Astrocyte of the hippocampus (primary cell): ENCODE results near the gene CAB39.

Source experiments
- DNase-seq: peaks from one replicate; pipeline ENCODE4 v3.0.0; 2011; ENCODE audit warnings: low read depth, low spot score

The CAB39 gene

DNA sequence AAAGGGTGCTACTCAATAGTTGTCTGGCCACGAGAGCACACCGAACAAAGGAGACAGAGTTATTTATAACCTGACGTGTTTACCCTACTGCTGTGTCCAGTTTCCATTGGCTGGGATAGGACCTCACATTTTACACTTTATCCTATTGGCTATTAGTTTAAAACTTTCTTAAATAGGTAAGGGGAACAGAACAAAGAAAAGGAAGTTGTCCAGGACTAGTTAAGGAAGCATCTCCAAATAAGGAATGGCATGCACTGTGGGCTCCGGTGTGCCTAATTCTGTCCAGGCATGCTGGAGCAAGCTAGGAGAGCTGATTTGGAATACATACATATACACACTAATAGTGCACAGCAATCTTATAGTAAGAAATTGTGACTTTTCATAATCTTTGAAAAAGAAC, 72.2 kb downstream of the CAB39 start:
- peak; percentile 35 for DNase-seq

DNA sequence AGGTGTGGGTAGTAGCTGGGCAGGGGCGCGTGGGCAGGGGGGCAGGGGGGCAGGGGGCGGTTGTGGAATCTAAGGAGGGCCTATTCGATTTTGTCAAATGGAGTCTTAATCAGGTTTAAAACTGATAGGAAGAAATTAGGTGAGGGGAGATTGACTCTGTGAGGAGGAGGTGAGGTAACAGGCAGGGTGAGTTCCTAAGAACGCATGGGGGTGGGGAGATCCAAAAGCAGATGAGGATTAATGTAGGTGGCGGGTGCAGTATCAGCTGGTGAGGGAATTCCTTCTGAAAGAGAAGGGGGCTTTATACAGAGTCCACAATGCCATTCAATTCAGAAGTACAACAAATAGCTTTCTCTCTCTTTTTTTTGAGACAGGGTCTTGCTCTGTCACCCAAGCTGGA, 72.7 kb downstream of the CAB39 start:
- DNase-seq: no peak

DNA sequence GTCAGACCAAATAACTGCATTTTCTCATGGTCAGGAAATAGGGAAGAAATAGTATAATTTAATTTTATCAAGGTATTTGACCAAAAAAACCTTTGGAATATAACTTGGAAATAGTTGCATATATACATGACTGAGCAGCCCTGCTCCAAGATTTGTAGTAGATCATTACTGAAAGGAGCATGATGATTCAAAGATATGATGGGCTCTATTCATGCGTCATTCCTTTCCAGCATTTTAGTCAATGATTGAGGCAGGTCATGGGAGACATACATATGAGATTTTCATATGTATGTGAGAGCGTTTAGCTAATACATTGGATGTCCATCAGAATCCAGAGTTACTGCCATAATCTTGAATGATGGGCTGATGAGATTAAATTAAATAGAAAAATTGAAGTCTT, 74.5 kb downstream of the CAB39 start:
- no peak for DNase-seq

DNA sequence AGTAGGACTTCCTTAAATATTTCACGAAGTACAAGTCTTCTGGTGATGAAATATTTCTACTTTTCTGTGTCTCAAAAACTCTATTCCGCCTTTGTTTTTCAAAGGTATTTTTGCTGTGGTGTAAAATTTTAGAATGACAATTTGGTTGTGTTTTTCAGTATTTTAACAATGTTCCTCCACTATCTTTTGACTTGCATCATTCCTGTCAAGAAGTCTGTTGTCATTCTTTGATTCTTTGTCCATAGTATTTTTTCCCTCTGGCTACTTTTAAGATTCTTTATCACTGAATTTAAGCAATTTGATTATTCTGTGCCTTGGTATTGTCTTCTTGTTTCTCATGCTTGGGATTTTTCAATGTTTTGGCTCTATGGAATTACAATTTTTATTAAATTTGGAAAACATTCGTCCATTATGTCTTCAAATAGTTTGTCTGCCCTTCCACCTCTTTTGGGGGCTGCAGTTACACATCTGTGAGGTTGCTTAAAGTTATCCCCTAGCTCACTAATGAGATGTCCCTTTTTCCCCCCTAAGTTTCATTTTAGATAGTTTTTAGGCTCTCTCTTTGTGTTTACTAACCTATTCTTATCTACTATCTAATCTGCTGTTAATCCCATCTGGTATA, 76.0 kb downstream of the CAB39 start:
- DNase-seq: no peak

DNA sequence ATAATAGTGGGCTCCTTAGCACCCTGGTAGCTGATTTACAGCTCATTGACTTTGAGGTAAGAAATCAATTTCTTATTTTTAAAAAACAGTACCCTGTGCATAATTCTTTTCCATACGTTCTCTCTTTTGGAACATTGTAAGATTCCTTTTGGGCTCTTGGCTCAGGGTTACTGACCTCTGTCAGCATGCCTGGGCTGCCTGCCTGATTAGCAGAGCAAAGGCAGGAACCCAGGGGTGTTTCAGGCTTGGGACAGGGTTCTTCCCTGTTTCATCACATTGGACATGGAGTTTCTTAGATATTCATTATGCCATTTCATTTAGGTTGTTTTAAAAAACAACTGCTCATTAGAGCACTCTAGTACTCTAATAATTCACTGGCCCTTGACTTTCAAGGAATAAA, 78.3 kb downstream of the CAB39 start:
- DNase-seq: no peak

DNA sequence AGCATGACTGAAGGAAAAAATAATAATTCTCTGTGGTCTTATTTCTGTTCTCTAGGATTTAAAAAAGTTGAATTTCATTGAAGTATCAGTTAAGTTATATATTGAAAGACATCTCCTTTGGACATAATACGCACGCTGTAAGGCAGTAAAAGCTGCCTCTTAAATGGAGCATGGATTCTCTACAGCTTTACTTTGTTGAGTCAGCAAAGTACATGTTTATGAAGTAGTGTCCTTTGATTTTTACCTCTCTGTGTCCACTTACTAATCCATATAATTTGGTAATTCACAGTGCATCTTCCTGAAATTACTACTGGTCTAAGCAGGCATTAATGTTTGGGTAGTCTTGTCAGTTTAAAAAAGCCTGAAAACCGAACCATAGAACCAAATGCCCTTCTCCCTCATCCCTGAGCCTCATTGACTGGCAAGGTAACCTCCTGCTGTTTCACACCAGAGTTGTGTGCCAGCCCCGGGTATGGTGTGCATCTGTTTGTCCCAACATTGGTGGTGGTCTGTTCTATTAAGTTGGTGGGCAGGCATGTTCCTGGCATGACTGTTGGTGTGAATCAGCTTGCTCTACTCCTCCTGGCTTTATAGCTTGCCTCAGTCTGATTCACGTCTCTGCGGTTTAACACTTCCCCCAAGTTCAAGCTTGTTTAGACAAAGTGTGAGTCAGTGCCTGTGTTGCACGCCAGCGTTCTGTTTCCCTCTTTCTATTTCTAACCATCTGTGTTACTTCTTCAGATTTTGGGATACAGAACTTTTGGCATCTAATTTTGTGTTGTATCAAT, 81.1 kb downstream of the CAB39 start:
- DNase-seq: peak; percentile 97

DNA sequence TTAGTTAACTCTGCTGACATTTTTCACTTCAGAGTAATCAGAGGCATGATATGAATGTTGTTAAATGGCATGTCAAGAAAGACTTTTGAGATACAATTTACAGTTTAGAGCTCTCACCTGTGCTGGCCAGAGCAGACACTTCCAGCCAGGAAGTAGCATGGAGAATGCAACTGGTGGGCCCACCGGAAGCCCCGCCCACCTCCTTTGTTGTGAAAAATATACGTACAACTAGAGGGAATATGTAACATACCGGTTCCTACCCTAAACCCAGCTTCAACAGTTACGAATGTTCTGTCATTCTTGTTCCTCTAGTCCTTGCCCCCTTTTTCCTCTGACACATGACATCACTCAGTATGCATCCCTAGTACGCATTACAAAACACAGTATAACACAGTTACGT, 81.9 kb downstream of the CAB39 start:
- DNase-seq: peak; percentile 43

DNA sequence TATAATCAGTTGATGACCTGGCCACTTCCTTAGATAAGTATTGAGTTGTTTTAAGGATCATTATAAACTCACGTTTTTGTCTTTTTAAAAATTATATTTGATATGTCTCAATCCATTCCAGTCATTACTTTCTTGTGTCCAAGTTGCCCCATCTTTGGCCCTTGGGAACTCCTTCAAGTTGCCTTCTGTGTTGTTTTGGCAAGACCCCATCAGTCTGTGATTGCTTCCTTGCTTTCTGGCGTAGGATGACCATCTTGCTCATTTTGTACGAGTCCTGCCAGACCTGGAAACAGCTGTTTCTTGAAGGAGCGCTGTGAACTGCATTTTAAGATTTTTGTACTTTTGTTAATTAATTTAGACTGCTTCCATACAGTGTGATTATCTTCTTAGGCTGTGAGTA, 83.2 kb downstream of the CAB39 start:
- no peak for DNase-seq

DNA sequence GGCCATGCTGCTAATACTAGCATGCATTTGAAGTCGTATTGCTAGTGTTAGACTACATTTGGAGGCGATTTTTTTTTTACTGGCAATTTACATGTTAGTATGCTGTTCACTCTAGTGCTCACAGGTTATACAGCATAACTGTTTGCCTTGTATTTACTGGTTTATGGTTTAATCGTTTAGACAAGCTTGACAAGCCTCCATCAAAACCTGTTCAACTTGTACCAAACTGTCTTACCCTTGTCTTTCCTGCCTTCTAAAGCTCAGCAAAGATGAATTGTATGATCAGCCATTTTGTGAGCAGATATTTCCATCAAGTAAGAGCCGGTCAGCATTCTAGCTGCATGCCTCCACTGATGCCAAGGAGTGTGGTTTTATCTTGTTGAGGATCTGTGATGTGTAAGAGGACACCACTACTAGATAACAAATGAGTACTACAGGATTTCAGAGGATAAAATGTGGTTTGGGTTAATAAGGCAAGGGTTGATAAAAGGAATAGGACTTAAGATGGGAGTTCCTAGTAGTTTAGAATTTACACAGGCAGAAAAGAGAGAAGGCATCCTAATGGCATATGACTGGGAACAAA, 83.7 kb downstream of the CAB39 start:
- DNase-seq: peak; percentile 55

DNA sequence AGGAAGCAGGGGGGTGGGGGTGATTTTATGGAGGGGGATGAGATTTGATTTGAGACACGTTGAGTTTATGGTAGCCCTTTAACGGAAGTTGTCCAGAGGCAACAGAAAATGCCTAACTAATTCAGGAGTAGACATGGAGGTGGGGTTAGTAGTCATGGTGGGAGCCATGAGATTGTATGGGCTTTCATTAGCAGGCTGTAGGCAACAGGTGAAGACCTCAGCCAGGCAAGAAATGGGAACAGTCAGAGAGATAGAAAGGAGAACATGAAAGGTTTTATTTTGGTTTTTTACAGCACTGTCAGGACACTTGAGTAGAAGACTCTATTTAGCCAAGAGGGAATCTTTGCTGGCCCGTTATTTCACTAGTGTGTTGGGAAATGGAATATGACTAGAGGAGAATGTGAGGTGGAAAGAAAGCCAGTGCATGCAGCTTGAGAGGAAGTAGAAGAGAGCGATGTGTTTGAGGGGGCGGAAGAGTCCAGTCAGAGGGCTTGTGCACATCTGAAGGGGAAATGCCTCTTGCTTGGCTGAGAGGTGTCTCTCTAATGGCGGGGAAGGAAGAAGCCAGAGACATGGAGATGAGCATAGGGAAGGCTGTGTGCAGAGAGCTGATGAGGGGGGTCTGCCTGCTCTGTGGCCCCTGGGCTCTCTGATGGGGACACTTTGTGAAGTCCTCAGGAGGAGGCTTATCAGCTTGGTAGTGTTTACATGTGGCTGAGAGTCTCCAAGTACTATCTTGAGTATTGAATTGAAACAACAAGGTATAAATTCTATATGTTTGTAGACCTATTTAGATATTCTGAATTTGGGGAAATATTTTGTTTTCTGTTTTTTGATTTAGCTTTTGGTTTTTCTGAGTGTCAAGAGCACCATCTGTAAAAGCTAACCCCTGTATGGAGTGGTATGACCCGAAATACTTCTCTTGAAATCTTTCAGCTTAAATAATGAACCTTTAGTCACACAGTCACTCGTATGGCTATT, 85.2 kb downstream of the CAB39 start:
- DNase-seq: no peak

DNA sequence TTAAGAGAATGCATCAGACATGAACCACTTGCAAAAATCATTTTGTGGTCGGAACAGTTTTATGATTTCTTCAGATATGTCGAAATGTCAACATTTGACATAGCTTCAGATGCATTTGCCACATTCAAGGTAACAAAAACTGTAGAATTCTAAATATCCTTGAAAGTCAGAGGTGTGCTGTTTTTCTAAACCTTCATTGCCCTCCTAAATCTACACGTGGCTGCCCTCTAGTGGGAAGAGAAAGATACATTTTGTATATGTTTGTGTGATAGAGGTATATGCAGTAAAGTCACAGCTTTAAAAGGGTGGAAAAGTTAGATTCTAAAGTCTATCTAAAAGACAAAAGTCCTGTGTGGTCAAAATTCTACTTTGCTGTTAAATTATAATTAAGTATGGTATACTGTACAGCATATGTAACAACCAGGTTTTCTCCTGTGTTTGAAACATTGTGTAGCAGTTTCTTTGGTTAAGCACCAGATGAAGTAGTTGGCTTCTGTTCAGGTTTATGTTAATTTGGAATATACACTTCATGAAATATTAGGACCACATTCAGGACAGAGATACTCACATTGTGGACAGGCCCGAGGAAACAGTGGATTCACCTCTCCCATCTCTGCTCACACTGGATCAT, 86.2 kb downstream of the CAB39 start:
- peak; percentile 80 for DNase-seq

DNA sequence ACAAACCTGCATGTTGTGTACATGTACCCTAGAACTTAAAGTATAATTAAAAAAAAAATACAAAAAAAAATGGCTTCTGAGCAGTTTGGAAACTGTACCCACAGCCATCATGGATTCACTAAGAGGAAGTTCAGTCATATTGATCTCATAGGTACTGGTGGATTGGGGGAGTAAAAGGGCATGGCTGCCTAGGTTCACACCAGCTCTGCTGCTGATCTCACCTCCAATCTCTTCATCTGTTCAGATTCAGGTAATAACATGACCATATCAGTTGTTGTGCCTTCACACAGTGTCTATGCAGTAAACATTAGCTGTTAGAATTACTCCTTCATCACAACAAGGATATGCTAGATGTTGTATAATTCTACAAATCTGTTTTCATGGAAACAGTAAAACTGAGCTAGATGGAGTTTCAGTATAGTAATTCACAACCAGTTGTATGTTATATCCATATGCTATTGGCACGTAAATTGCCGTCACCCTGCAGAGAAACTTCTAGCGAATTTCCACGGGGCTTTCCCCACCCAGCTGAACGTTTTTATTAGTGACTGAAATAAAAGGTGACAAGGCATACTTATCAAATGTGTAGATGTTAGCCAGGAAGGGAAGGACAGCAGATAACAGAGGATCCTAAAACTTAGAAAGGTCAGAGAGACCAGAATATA, 92.8 kb downstream of the CAB39 start:
- no peak for DNase-seq

DNA sequence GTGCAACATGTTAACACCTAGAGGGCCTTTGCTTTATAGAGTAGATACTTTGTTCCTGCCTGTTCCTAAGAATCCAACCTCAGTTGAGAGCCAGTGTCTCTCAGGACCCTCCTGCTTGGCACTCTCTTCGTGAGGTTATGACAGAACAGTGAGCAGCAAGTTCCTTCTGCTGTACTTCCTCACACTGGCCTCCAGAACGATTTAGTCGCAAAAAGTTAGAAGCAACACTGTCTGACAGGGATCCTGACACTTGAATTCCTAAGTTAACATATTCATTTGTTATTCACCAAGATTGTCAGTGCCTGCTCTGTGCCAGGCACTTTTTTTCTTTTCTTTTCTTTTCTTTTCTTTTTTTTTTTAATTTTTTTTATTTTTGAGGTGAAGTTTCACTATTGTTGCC, 95.1 kb downstream of the CAB39 start:
- no peak for DNase-seq

DNA sequence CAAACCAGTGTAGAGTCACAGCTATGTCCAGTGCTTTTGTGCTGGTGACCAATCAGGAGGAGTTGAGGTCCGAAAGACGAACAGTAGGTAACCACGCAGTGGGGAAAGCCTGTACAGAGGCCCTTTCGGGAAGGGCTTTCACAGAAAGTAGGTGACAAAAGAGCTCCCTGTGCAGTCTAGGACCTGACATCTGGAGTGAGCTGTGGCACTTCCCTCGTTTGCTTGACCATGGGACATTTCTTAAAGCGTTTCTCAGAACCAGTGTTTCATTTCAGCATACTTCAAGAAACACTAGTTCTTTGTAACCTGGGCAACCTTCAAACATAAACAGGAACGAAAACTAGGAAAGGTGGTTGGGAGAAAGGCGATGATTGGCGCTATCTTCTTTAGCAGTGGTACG, 96.4 kb downstream of the CAB39 start:
- DNase-seq: no peak

DNA sequence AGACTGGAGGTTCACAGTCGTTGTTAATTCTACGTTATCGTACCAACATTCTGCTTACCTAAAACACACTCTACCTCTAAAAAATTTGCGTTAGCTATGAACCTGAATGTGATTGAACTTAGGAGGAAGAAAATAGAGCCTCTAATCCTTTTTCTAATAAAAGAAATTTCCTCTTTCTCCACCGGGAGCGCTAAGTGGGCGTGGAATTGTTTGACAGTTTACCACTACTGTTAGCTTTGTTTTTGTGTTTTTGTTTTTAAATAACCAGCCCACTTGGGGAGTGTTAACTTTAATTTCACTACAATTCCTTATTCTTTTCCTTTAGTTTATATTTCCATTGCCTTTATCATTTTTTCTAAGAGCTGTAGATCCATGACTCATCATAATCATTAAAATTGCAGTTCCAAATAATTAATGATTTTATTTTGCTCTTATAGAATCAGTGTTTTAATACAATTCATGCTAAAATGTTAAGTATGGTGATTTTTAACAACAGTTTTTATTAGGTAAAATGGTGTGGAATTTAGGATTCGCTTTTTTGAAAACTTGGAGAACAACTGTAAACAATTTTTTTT, 97.1 kb downstream of the CAB39 start:
- no peak for DNase-seq

DNA sequence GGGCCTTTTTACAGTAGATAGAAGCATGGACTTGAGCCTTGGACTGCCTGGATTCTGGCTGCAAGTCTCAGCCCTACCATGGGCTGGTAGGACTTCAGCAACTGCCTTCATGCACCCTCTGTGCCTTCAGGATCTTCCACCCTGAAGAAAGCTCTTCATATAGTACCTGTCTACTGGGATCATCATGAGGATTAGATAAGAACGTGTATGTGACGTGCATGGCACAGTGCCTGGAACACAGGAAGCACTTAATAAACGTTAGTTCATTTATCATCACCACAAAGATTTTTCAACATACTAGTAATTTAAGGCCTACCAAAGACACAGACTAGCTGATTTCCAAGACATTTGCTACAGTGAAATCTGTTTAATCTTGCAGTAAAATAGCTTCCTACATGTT, 98.9 kb downstream of the CAB39 start:
- no peak for DNase-seq

DNA sequence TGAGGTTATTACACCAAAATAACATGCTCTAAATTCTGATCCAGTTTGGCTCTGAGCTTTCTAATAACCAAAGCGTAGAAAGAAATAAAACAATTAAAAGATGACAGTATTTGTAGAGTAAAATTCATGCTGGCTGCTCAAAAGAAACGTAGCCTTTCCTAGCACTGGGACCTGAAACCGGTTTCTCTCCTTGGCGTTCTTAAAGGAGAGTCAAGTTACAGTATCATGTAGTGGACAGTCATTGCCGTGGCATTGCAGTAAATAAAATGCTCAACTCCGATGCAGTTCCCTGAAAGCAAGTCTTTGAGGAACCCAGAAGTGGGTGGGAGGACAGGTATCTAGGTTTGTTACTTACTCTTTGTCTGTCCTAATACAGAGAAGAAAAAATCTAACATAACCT, 99.4 kb downstream of the CAB39 start:
- no peak for DNase-seq

DNA sequence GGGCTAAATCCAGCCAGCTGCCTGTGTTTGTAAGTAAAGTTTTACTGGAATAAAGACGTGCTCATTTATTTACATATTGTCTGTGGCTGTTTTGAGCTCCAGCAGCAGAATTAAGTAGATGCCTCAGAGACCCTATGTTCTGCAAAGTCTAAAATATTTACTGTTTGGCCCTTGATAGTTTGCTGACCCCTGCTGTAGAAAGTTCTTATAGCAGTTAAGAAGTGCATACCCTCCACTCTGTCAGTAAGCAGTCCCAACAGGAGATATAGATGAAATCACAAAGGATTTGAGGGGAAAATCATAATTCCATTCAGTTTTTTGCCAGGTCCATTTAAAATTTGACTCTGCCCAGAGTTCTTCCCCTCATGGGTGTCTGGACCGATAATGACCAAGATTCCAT, 102.0 kb downstream of the CAB39 start:
- peak; percentile 46 for DNase-seq

DNA sequence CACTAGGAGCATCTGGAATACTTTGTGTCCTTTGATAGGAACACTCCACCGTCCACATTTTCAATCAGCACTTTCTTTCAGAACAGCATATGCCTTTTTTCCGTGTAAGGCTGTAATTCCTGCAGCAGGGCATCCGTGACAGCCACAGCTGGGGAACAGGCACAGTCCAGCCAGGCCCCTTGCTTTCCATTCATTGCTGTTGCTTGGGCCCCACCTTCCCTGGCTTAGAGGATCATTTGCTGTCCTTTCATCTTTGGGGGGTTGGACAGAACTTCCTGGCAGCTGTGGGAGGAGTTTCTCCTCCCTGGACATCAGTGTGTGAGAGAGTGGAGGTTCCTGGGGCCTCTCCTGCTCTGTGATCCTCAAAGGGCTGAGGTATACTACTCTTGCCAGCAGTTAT, 102.4 kb downstream of the CAB39 start:
- no peak for DNase-seq

DNA sequence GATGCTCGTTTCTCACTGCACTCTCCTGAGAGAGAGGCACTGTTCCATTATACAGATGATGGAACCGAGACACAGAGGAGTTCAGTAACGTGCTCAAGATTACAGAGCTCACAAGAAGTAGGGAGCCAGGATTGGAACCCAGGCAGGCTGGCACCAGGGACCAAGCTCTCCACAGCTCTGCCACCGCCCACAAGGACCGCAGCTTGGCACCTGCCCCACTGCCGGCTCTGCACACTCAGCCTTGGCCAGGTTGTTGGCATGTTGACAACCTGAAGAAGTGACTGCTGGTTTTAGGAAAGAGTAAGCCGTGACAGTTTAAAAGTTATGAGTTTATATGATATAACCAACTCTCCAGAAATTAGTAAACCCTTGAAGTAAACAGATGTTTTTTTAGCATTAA, 104.1 kb downstream of the CAB39 start:
- DNase-seq: no peak

DNA sequence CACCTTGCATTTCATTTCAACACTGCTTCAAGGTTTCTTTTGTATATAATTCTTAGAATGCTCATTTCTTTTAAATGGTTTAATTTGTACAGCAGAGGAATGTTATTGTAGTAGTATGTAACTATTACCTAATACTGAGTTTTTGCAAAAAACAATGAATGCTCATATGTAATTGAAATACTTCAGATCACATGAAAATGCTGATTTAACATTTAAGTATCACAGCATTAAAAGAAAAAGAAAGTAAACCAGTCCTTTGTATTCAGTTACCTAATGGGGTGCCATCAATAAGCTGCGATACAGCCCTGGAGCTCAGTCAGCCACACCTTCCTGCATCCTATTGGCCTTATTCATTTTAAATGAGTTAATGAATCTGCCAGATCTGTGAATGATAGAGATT, 106.8 kb downstream of the CAB39 start:
- no peak for DNase-seq
